Nephron (organoid): ENCODE measurements around the gene ETV6.

Source experiments
- H3K27ac Mint-ChIP-seq, 3 experiments: 2 replicates each; pipeline ENCODE4 v1.8.0; 2020; ENCODE audit warnings: mixed read lengths in 3 of 3, mild to moderate bottlenecking in 2 of 3, moderate library complexity in 1 of 3
- H3K27me3 Mint-ChIP-seq: 2 replicates; pipeline ENCODE4 v1.8.0; 2021; ENCODE audit warnings: low read depth, mild to moderate bottlenecking, moderate library complexity, mixed read lengths
- H3K36me3 Mint-ChIP-seq: 2 replicates; pipeline ENCODE4 v1.8.0; 2020; ENCODE audit warnings: low read depth, mixed read lengths
- H3K4me1 Mint-ChIP-seq: 2 replicates; pipeline ENCODE4 v1.8.0; 2020; ENCODE audit warnings: mixed read lengths
- H3K4me3 Mint-ChIP-seq, 3 experiments: 2 replicates each; pipeline ENCODE4 v1.8.0; 2020; ENCODE audit warnings: mild to moderate bottlenecking in 3 of 3, mixed read lengths in 3 of 3, moderate library complexity in 2 of 3
- H3K9me3 Mint-ChIP-seq: 2 replicates; pipeline ENCODE4 v1.8.0; 2020; ENCODE audit warnings: mixed read lengths
- CTCF ChIP-seq, 3 experiments: fragments of 200-600 bp; sonication (generic); IDR thresholded peaks; one replicate each; pipeline ENCODE4 v1.5.0; 2021; ENCODE audit warnings: antibody characterized with exemption in 3 of 3; ENCODE audit not compliant: unreplicated experiment in 3 of 3

ETV6 gene

GRCh38 chr12:11834104-11834812, 184.8 kb downstream of the ETV6 start:
- Mint-ChIP-seq H3K4me3 (no peak overlapping the region), H3K36me3 (peaks cover 10% of the 10 kb centered on the region), H3K9me3 (no peaks in the 10 kb centered on the region), H3K4me1 (no peaks in the 10 kb centered on the region), H3K27ac (peak overlapping the region in 1 of 3 experiments; percentile 27), H3K27me3 (no peaks in the 10 kb centered on the region)
- no peak for TF ChIP-seq CTCF (IDR thresholded peaks at IDR 0.05; ENCODE audit: unreplicated experiment in 3 of 3)

DNA sequence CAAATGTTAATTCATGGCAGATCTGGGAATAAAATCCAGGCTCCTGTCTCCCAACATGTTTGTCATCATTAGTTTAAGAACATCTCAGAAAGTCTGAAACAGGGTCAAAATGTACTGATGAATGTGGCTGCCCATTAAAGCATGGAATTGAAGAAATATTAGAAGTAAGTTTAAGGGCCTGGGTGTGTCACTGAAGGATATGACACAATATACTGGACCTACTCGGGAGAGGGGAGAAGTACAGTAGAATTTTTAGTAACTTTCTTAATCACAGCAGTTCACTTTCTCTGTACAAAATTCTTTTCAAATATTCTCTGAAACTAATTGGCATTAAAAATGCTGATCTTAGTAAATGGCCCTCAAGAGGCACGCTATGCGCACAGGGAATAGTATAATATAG, 185.5 kb downstream of the ETV6 start:
- no peaks in the 10 kb centered on the region for H3K9me3 Mint-ChIP-seq
- H3K27me3 Mint-ChIP-seq, result no peaks in the 10 kb centered on the region
- H3K4me3 Mint-ChIP-seq, result no peak overlapping the region
- no peaks in the 10 kb centered on the region for H3K4me1 Mint-ChIP-seq
- H3K36me3 Mint-ChIP-seq, result peaks cover 15% of the 10 kb centered on the region
- H3K27ac Mint-ChIP-seq, result no peak overlapping the region
- TF ChIP-seq CTCF (IDR thresholded peaks at IDR 0.05; ENCODE audit: unreplicated experiment in 3 of 3), result no peak

- Mint-ChIP-seq H3K27ac (no peak overlapping the region), H3K36me3 (peaks cover 29% of the 10 kb centered on the region), H3K27me3 (no peaks in the 10 kb centered on the region), H3K4me3 (no peak overlapping the region), H3K4me1 (no peaks in the 10 kb centered on the region), H3K9me3 (no peaks in the 10 kb centered on the region)
- no peak for TF ChIP-seq CTCF (IDR thresholded peaks at IDR 0.05; ENCODE audit: unreplicated experiment in 3 of 3)
Measured at GRCh38 chr12:11836282-11837151, 187.0 kb downstream of the ETV6 start.

GRCh38 chr12:11837216-11837934, 187.9 kb downstream of the ETV6 start:
- H3K27ac Mint-ChIP-seq, result no peak overlapping the region
- H3K9me3 Mint-ChIP-seq, result no peaks in the 10 kb centered on the region
- H3K4me3 Mint-ChIP-seq, result no peak overlapping the region
- H3K27me3 Mint-ChIP-seq, result no peaks in the 10 kb centered on the region
- TF ChIP-seq CTCF (IDR thresholded peaks at IDR 0.05; ENCODE audit: unreplicated experiment in 3 of 3), result no peak
- no peaks in the 10 kb centered on the region for H3K4me1 Mint-ChIP-seq
- peaks cover 32% of the 10 kb centered on the region for H3K36me3 Mint-ChIP-seq

- peaks cover 37% of the 10 kb centered on the region for H3K36me3 Mint-ChIP-seq
- no peaks in the 10 kb centered on the region for H3K4me1 Mint-ChIP-seq
- no peaks in the 10 kb centered on the region for H3K27me3 Mint-ChIP-seq
- no peak overlapping the region for H3K4me3 Mint-ChIP-seq
- no peak overlapping the region for H3K27ac Mint-ChIP-seq
- no peaks in the 10 kb centered on the region for H3K9me3 Mint-ChIP-seq
- TF ChIP-seq CTCF (IDR thresholded peaks at IDR 0.05; ENCODE audit: unreplicated experiment in 3 of 3), result no peak
Measured at GRCh38 chr12:11838403-11838802, 188.9 kb downstream of the ETV6 start.
